Stimulated activated CD8-positive, alpha-beta memory T cell treated with anti-CD3 and anti-CD28 coated beads, Interleukin-4, amount 100 ng/mL, for 1 hour (primary cell): Measurements from ENCODE around the gene VWA8.
"Not testable (repeated sequence)": the region's sequence is repeated elsewhere in the genome, so short reads cannot be mapped to it uniquely, and the experiment has no call there.

Experiments
- DNase-seq, 2 donors: peaks; one replicate each; pipeline ENCODE4 v3.0.0-alpha.2; 2020; ENCODE audit warnings: low read depth in 2 of 2, low spot score in 1 of 2

The VWA8 gene

DNA sequence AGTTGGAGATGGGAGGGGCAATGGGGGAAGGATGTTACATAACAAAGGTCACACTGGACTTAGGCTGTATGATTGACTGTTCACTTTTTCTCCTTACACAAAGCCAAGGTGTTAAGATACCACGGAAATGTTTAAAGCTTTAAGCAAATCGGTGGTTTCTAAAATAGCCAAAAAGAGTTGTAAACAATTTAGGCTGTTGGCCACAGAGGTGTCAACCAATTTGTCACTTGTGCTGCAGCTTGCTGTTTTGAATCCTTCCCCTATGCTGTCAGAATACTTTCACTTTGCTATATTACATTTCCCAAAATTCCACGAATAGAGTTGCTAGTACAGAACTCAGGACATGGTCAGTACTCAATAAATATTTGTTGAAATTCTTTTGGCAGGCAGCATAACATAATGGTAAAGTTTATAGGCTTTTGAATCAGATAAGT is 149.3 kb downstream of the VWA8 start:
- no peak for DNase-seq

- no peak for DNase-seq
Observed at GRCh38 chr13:41809962-41810361, 150.9 kb downstream of the VWA8 start.

GRCh38 chr13:41803445-41803735 is 157.5 kb downstream of the VWA8 start:
- DNase-seq = not testable (repeated sequence)

- DNase-seq = no peak
Observed at GRCh38 chr13:41802684-41803444, 158.0 kb downstream of the VWA8 start.

GRCh38 chr13:41802043-41802683 is 158.7 kb downstream of the VWA8 start:
- DNase-seq = no peak

DNA sequence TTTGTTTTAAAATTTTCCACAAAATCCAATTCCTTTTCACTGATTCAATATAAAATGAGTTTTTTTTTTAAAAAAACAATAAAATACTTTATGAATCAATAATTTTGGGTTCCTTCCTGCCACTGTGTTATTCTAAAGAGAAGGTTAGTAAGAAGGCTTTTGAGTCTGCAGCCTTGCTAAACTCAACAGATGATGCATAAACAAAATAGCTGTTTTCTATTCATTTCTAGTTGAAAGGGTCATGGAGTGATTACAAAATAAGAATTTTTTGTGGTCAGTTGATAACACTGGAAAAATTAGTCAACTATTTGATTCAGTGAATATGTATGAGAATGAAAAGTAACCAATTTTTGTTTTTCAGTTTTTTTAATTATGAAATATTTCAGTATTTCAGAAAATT is 169.9 kb downstream of the VWA8 start:
- no peak for DNase-seq

DNA sequence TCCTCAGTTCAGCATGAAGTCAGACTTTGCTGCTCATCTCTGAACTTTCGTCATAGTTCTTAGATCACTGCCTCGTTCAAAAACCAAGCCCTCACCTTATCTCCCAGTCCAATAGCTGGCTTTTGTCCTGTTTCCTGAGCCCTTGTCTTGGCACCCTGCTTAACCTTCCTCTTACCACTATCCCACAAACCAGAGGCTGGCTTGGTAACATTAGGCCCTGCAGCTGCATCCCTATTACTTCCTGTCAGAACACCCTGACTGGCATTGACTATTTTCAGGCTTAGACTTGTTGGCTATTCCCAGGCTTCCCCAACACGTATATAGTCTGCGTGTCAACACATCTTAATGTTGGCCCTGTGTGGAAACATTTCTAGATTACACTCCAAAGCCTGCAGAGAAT is 172.4 kb downstream of the VWA8 start:
- DNase-seq = no peak

DNA sequence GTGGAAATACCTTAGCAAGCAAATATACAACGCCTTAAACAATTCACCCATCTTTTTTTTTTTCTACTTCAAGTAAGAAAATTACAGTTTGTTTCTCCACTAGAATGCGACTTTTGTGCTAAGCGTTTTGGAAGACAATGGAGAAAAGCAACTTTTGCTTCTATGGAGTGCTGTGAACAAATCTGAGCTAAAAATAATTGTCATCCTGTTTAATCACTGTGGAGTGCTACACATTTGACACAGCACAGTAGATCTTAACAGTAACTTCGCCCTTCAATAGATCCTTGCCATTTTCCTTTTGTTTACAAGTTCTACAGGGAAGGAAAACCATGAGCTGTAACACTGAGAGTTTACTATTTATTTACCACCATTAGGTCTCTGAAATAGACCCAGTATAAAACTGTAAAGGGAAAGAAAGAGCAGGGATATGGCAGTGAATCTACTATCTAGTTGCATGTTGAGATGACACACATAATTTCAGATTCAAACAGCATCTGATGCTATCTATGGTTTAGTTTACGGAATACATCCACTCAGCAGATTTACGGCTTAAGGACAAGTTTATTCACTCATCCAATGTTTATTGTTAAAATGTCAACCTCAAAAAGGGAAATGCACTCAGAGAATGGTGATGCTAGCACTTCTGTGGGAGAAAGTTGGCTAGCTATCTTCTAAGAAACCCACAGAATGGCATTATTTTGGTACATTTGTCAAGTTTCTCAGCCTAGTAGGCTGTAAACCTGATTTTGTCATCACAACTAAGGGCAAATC is 175.3 kb downstream of the VWA8 start:
- no peak for DNase-seq

DNA sequence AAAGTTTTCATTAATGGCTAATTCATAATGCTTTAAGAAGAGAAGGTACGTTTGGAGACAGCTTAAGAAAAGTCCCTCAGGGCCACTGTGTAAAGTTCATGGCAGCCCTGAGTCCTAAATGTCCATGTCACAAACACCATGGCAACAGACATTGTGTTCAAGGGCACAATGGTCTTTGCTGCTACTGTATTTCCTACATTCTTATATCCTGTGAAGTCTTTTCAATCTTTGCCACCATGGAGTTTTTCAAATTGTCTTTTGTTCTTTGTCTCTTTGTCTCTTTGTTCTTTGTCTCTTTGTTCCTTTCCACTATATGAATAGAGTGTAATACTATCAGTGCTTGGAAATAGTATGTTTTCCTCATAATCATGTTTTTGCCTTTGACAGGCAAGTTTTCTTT is 178.8 kb downstream of the VWA8 start:
- DNase-seq = no peak

DNA sequence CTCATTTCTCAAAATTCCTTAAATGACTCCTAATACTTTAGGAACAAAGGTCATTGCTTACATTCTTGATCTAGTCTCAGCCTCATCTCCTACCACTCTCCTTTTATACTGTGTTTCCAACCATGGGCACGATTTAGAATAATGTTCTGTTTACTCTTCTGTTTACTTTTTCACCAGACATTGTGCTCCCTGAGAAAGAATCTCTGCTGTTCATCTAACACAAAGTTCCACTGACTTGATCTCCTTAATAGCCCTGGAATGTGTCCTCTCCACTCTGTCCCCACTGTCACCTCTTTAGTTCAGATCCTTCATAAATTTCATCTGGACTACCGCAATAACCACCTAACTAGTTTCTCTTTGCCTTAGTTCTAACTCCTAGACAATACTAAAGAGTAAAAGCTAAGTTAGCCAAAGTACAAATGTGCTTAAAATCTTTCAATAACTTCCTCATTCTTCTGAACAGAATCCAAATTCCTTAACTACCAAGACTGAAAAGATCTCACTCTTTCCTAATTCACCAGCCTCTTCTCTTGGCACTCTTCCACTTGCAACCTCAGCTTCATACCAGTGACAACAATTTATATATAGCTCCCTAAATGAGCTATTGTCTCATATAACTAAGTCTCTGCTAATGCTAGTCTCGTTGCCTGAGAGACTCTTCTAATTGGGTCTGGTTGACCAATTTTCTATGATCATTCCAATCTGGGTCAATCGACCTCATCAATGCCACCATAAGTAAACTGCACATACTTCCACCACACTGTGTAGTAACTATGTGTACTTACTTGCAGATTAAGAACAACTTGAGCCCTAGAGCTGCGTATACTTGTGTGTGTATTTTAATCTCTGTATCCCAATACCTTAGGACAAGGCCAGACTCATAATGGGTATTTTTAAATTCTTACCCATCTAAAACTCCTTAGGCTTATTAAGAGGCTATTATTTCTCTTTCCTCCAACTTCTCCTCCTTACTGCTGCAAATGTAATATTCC is 179.9 kb downstream of the VWA8 start:
- no peak for DNase-seq

- no peak for DNase-seq
Observed at GRCh38 chr13:41775251-41775650, 185.7 kb downstream of the VWA8 start.

DNA sequence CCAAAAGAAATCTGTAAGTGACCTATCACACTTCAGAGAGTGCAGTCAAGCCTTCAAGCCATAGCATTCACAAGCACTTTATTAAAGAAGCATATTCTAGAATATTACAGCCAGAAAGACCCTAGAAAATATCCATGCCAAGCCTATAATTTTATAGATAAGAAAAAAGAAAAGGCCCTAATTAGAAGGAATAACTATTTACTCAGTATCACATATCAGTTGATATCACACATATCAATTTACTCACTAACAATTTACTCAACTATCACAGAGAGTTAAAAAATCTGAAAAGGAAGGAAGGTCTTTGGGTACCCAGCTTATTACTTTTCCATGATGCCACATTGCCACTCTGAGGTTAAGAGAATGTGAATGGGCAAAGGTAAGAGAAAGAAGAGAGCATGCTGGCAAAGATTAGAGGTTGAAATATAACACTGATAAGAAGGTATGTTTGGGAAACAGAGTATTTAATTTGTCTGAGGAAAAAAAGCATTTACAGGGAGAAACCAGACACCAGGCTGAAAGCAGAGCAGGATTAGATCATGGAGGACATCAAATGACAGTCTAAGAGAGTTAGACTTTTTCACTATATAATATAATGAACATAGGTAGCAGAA is 186.2 kb downstream of the VWA8 start:
- no peak for DNase-seq

GRCh38 chr13:41767801-41768200 is 193.1 kb downstream of the VWA8 start:
- no peak for DNase-seq

GRCh38 chr13:41766439-41766838 is 194.5 kb downstream of the VWA8 start:
- DNase-seq = no peak

DNA sequence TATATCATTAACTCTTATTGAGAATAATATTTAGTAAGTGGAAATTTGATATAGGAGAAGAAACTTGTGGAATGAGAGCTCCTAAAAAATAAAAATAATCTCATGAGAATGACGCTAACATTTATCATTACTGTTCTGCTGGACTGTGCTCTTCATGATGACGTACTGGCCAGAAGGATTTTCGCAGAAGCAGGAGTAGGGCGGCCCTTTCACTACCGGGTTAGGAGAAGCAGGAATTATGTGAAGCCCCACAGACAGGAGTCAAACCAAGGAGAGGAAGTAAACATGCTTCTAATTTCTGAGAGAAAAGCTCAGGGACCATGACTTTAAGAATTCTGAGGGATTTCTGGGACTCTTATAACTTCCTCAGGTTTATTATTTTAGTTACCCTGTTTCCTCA is 195.1 kb downstream of the VWA8 start:
- DNase-seq = no peak

- no peak for DNase-seq
Observed at GRCh38 chr13:41765020-41765419, 195.9 kb downstream of the VWA8 start.

GRCh38 chr13:41764558-41764957 is 196.4 kb downstream of the VWA8 start:
- no peak for DNase-seq

DNA sequence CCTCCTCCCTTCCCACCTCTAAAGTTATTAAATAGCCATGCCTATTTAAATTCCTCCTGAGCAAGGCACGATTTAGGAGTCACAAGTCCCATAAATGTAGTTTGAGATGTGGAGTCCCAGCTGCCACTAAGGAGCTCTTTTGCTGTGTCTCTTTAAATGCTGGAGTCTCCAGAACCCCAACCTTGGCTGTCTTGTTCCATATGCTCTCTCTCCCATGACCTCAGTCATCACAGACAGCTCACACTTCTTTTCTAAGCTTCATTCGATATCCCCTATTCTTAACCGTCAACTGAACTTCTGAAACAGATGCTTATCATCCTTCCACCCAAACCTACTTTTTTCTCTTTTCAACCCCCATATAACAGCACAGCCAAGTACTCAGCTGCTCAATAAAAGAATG is 197.1 kb downstream of the VWA8 start:
- DNase-seq = no peak

GRCh38 chr13:41762796-41763195 is 198.1 kb downstream of the VWA8 start:
- DNase-seq = no peak

DNA sequence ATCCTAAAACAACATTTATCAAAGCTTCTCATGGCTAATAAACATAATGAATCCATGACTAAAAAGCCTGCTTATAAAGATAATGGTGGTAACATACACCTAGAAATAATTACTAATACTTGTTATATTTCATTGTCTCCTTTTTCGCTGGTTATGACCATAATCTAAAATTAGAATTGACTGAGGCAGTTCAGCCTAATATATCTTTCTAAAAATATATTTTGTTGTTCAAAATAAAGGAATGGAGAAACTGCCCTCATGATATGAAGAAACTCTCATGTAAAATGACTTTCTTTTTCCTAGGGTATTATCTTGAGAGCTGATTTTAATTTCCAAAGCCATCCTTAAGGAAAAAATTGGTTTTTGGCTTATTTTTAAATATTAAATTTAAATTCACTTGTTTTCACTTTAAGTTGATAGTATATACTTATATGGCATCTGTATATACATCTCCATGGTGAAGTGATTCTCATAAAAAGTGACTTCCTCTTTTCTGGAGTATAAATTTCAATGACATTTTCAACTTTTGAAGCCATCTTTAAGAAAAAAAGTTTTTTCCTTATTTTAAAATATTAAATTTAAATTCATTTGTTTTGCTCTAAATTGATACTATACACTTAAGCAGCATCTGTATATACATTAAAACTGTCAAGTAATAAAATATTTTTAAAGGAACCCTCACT is 204.6 kb downstream of the VWA8 start:
- DNase-seq = no peak
